Activated CD4-positive, alpha-beta T cell treated with anti-CD3 and anti-CD28 coated beads, Interleukin-10, Interleukin-2, amounts not matched to agents 100 ng/mL and 50 ng/mL, durations not matched to agents 16 hours and 8 hours (primary cell): Measurements from ENCODE around the gene FBLL1.
"Not testable (repeated sequence)": the region's sequence is repeated elsewhere in the genome, so short reads cannot be mapped to it uniquely, and the experiment has no call there.

Source experiments
- DNase-seq: peaks from one replicate; pipeline ENCODE4 v3.0.0-alpha.2; 2020

The FBLL1 gene

GRCh38 chr5:168553377-168554130 lies 24.4 kb downstream of the FBLL1 start:
- DNase-seq: no peak

- DNase-seq: no peak
These were observed 28.3 kb downstream of the FBLL1 start for GRCh38 chr5:168557389-168557788.

GRCh38 chr5:168562279-168562678 lies 33.2 kb downstream of the FBLL1 start:
- no peak for DNase-seq

- no peak for DNase-seq
These were observed 34.9 kb downstream of the FBLL1 start for GRCh38 chr5:168563959-168564358.

- DNase-seq: no peak
These were observed 39.6 kb downstream of the FBLL1 start for GRCh38 chr5:168568738-168569137.

- DNase-seq: no peak
These were observed 41.6 kb downstream of the FBLL1 start for GRCh38 chr5:168570490-168571328.

GRCh38 chr5:168573663-168574062 lies 44.6 kb downstream of the FBLL1 start:
- DNase-seq: not testable (repeated sequence)

- DNase-seq: not testable (repeated sequence)
These were observed 45.1 kb downstream of the FBLL1 start for GRCh38 chr5:168574156-168574555.

GRCh38 chr5:168575391-168576372 lies 46.6 kb downstream of the FBLL1 start:
- DNase-seq: peak; percentile 8

GRCh38 chr5:168578006-168578405 lies 48.9 kb downstream of the FBLL1 start:
- DNase-seq: peak; percentile 23

GRCh38 chr5:168578538-168579487 lies 49.7 kb downstream of the FBLL1 start, which contains the start of gene PANK3:
Gene PANK3 (minus strand): TSS chr5:168579368. CDS start chr5:168579283, 85 bp downstream.
- DNase-seq: no peak

- peak; percentile 99 for DNase-seq
These were observed 50.6 kb downstream of the FBLL1 start for GRCh38 chr5:168579488-168580226.

GRCh38 chr5:168580227-168580508 lies 51.1 kb downstream of the FBLL1 start:
- DNase-seq: no peak
